Peyer's patch (tissue), 4 donors: ENCODE data around the gene DRICH1. TPM values are rescaled to one million over a fixed set of nuclear protein-coding genes. Genes with fewer than 3 reads are reported as not detected.

Experiments
- DNase-seq, 3 donors: peaks; one replicate each; pipeline ENCODE4 v3.0.0-alpha.2; 2017 to 2019
- H3K27ac ChIP-seq, 4 donors: fragments of 200-600 bp; sonication (generic); one replicate each; pipeline ENCODE4 v1.5.1; 2016 to 2019
- H3K27me3 ChIP-seq, 2 donors: fragments of 200-600 bp; sonication (generic); one replicate each; pipeline ENCODE4 v1.5.1; 2019
- H3K36me3 ChIP-seq, 3 donors: fragments of 200-600 bp; sonication (generic); one replicate each; pipeline ENCODE4 v1.5.1; 2016 to 2019
- H3K4me1 ChIP-seq, 4 donors: fragments of 200-600 bp; sonication (generic); one replicate each; pipeline ENCODE4 v1.5.1; 2016 to 2019
- H3K4me3 ChIP-seq, 4 donors: fragments of 200-600 bp; sonication (generic); 1 replicate in 3 of 4; 2 replicates in 1 of 4; pipeline ENCODE4 v1.5.1; 2016 to 2019; ENCODE audit warnings: mild to moderate bottlenecking in 1 of 4
- H3K9me3 ChIP-seq, 4 donors: fragments of 200-600 bp; sonication (generic); one replicate each; pipeline ENCODE4 v1.5.1; 2016 to 2019; ENCODE audit warnings: mild to moderate bottlenecking in 1 of 4
- POLR2A ChIP-seq, 2 donors: fragments of 450-650 bp; IDR thresholded peaks; one replicate each; pipeline ENCODE4 v1.5.1; 2017; ENCODE audit warnings: antibody characterized with exemption in 2 of 2, mild to moderate bottlenecking in 2 of 2, moderate library complexity in 2 of 2
- total RNA-seq, 4 donors: library from RNA; depleted of rRNA; stranded (reverse); fragments of >200 nt; gene quantifications; one replicate each; pipeline ENCODE4 v1.1.0, GENCODE V29; 2016
- TF ChIP-seq, protein P1 (sequence below), 6 experiments: fragments of 450-650 bp in 4 of 6; fragments of 200-600 bp in 2 of 6; sonication (generic) in 1 of 6; IDR thresholded peaks; one replicate each; pipeline ENCODE4 v1.5.1; 2017 to 2019; ENCODE audit warnings: antibody characterized with exemption in 6 of 6, mild to moderate bottlenecking in 3 of 6, moderate library complexity in 1 of 6

Gene DRICH1
- total RNA-seq, 4 donors from 2014 or later = 0.67 to 1.1 TPM; not detected in 2

DNA sequence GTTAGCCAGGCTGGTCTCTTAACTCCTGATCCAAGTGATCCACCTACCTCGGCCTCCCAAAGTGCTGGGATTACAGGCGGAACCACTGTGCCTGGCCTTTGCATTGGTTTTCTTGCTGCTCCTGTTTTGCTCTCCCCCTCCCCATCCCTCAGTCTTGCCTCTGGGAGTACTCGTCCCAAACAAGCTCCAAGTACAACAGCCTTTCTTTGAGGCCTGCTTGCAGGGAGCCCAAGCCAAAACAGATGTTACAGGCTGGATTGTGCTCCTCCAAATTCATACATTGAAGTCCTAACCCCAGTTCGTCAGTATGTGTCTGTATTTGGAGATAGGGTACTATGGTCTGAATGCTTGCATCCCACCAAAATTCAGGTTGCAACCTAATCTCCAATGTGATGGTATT lies 60.6 kb downstream of the DRICH1 start:
- Histone ChIP-seq H3K4me1 (peaks cover 0 to under 1% (median 0%) of the 10 kb centered on the region in 4 donors), H3K9me3 (no peaks in the 10 kb centered on the region), H3K36me3 (no peaks in the 10 kb centered on the region), H3K27me3 (peaks cover 0 to under 1% of the 10 kb centered on the region in 2 donors), H3K27ac (no peak overlapping the region), H3K4me3 (no peak overlapping the region)
- TF ChIP-seq, protein P1, sequence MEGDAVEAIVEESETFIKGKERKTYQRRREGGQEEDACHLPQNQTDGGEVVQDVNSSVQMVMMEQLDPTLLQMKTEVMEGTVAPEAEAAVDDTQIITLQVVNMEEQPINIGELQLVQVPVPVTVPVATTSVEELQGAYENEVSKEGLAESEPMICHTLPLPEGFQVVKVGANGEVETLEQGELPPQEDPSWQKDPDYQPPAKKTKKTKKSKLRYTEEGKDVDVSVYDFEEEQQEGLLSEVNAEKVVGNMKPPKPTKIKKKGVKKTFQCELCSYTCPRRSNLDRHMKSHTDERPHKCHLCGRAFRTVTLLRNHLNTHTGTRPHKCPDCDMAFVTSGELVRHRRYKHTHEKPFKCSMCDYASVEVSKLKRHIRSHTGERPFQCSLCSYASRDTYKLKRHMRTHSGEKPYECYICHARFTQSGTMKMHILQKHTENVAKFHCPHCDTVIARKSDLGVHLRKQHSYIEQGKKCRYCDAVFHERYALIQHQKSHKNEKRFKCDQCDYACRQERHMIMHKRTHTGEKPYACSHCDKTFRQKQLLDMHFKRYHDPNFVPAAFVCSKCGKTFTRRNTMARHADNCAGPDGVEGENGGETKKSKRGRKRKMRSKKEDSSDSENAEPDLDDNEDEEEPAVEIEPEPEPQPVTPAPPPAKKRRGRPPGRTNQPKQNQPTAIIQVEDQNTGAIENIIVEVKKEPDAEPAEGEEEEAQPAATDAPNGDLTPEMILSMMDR (IDR thresholded peaks at IDR 0.05) = no peak
- TF ChIP-seq POLR2A (IDR thresholded peaks at IDR 0.05) = no peak
- DNase-seq = peak in 1 of 3 donors; percentile 13

DNA sequence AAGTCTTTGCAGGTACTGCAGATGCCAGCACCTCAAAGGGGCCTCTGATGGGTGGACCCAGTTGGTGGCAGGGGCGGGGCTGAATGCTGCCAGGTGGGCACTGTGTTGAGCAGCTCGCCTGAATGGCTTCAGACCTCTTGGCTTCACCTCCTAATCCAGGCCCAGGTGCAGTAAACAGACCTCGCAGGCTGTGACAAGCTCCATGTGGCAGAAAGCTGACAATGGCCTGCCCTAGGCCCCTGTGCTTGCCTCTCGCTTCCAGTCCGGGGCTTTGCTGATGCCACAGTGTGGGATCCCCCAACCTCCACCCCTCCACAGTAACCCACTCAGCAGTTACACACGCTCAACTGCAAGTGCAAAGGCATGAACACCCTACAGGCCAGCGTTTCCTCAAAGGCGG lies 61.4 kb downstream of the DRICH1 start:
- TF ChIP-seq, protein P1 (IDR thresholded peaks at IDR 0.05) = no peak
- no peak for TF ChIP-seq POLR2A (IDR thresholded peaks at IDR 0.05)
- DNase-seq = peak in 1 of 3 donors; percentile 43
- peaks cover 0 to 9% of the 10 kb centered on the region in 2 donors for H3K27me3 ChIP-seq
- no peaks in the 10 kb centered on the region for H3K36me3 ChIP-seq
- H3K4me1 ChIP-seq = peaks cover 0 to 9% (median 2%) of the 10 kb centered on the region in 4 donors
- no peak overlapping the region for H3K4me3 ChIP-seq
- no peak overlapping the region for H3K27ac ChIP-seq
- no peaks in the 10 kb centered on the region for H3K9me3 ChIP-seq

DNA sequence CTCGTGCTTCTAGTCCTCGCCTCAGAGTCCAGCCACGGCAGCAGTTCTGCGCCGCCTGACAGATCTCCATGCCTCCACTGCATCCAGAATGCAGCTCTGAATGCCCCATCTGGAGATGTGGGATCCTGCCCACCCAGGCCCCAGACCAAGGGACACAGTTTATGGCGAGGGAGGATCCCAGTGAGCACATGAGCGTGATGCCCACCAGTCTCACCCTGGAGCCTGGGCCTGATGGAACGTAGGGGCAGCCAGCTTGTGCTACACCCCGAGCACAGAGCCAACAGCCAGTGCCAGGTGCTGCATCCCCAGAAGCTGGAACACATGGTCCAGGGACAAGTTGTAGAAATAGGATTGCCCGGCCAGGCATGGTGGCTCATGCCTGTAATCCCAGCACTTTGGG lies 62.4 kb downstream of the DRICH1 start:
- H3K27me3 ChIP-seq = peaks cover 0 to 10% of the 10 kb centered on the region in 2 donors
- no peak overlapping the region for H3K4me3 ChIP-seq
- H3K9me3 ChIP-seq = no peaks in the 10 kb centered on the region
- H3K36me3 ChIP-seq = no peaks in the 10 kb centered on the region
- H3K27ac ChIP-seq = no peak overlapping the region
- TF ChIP-seq, protein P1 (IDR thresholded peaks at IDR 0.05) = no peak
- TF ChIP-seq POLR2A (IDR thresholded peaks at IDR 0.05) = no peak
- peak in 1 of 3 donors; percentile 39 for DNase-seq
- H3K4me1 ChIP-seq = peaks cover 0 to 14% (median 2%) of the 10 kb centered on the region in 4 donors

DNA sequence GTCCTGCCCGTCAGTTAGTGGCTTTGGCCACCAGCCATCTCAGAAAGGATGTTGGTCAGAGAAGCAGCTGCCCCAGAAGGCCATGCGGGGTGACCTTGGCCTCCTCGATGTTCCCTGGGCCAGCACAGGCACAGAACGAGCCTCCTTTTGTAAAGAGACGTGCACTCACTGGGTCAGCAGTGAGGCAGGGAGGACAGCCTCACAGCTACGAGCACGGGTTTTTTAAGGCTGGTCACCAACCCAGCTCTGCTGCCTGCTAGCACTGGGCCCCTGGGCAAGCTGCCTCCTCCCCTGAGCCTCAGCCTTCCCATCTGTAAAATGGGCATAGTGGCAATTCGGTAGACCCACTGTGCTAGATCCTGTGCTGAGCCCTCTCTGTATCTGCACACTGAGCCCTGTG lies 62.8 kb downstream of the DRICH1 start:
- no peak overlapping the region for H3K27ac ChIP-seq
- peak in 1 of 3 donors; percentile 20 for DNase-seq
- H3K36me3 ChIP-seq = no peaks in the 10 kb centered on the region
- H3K27me3 ChIP-seq = peaks cover 0 to 10% of the 10 kb centered on the region in 2 donors
- H3K4me3 ChIP-seq = no peak overlapping the region
- peaks cover 0 to 14% (median 2%) of the 10 kb centered on the region in 4 donors for H3K4me1 ChIP-seq
- no peaks in the 10 kb centered on the region for H3K9me3 ChIP-seq
- TF ChIP-seq POLR2A (IDR thresholded peaks at IDR 0.05) = no peak
- TF ChIP-seq, protein P1 (IDR thresholded peaks at IDR 0.05) = no peak

DNA sequence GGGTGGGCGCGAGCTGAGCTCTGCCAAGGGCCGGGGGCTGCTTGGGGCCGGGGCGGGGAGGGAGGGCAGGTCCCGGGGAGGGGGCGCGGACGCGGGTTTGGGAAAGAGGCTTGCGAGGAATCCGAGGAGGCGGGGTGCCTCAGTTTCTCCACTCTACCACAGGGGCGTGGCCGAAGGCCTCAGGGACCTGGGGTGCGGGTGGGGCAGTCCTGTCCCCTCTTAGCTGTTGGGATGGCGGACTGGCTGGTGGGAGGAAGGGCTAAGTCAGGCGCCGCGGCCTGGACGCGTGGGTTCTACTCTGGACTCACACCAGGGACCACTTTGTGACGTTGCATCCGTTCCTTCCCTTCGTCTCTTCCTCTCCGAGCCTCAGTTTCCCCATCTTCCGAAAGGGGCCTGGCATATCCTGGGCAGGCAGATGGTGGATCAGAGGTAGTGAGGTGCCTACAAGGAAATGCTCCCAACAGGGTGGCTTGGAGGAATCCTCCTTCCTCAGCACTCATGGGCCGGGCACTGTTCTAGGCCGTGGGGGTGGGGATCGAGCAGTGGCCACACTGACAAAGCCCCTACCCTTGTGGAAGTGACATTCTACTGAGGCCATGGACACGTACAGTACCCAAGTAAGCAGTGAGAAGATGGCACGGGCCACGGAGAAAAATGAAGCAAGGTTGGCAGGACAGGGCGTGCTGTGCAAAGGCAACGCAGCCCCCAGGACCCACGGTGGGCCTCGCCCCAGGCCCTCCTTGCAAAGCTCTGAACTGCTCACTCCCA lies 65.2 kb downstream of the DRICH1 start:
- DNase-seq = peak in 1 of 3 donors; percentile 34
- no peaks in the 10 kb centered on the region for H3K36me3 ChIP-seq
- TF ChIP-seq POLR2A (IDR thresholded peaks at IDR 0.05) = no peak
- TF ChIP-seq, protein P1 (IDR thresholded peaks at IDR 0.05) = no peak
- no peaks in the 10 kb centered on the region for H3K9me3 ChIP-seq
- no peak overlapping the region for H3K27ac ChIP-seq
- H3K4me3 ChIP-seq = peak overlapping the region; percentile 22 to 56 (median 48)
- peaks cover 0 to 10% of the 10 kb centered on the region in 2 donors for H3K27me3 ChIP-seq
- peaks cover 0 to 14% (median 2%) of the 10 kb centered on the region in 4 donors for H3K4me1 ChIP-seq
